Measurements from ENCODE around the gene NCF4.

Gene NCF4

DNA sequence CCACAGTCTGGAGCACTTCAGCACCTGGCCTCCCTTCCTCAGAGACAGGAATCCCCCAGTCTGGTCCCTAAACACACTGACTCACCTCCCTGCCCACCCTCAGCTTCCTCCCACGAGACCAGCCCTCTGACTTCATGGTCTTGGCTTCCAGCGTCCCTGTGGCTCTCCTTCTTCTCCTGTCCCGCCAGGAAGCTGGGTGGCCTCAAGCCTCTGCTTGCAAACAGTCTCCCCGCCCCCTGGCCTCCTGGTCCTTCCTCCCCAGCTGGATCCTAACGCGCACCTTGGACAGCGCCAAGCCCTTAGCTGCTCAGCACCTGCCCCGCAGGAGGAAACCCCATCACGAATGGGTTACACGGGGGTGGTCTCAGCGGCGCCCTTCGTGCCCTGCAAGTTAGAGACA is 4.5 kb downstream of the NCF4 start:
- H3K9me3 ChIP-seq (ENCODE audit: control insufficient read depth, insufficient read depth, low read length) = no peaks in the 10 kb centered on the region
- no peaks in the 10 kb centered on the region for H3K36me3 ChIP-seq (ENCODE audit: insufficient read depth, low read length)
- no peaks in the 10 kb centered on the region; the same call in 1 of the 2 replicates for H3K4me1 ChIP-seq (ENCODE audit: insufficient read depth, low read length)
- H3K9ac ChIP-seq (ENCODE audit: low read depth, low read length) = no peak overlapping the region

GRCh38 chr22:36867695-36868094 is 6.9 kb downstream of the NCF4 start:
- Histone ChIP-seq H3K36me3 (ENCODE audit: insufficient read depth, low read length) (no peaks in the 10 kb centered on the region), H3K4me1 (ENCODE audit: insufficient read depth, low read length) (no peaks in the 10 kb centered on the region; the same call in 1 of the 2 replicates), H3K9ac (ENCODE audit: low read depth, low read length) (no peak overlapping the region), H3K9me3 (ENCODE audit: control insufficient read depth, insufficient read depth, low read length) (no peaks in the 10 kb centered on the region)

- H3K9me3 ChIP-seq (ENCODE audit: control insufficient read depth, insufficient read depth, low read length) = no peaks in the 10 kb centered on the region
- H3K36me3 ChIP-seq (ENCODE audit: insufficient read depth, low read length) = no peaks in the 10 kb centered on the region
- no peaks in the 10 kb centered on the region; the same call in 1 of the 2 replicates for H3K4me1 ChIP-seq (ENCODE audit: insufficient read depth, low read length)
- H3K9ac ChIP-seq (ENCODE audit: low read depth, low read length) = no peak overlapping the region
These were observed 7.9 kb downstream of the NCF4 start for GRCh38 chr22:36868546-36869181.

DNA sequence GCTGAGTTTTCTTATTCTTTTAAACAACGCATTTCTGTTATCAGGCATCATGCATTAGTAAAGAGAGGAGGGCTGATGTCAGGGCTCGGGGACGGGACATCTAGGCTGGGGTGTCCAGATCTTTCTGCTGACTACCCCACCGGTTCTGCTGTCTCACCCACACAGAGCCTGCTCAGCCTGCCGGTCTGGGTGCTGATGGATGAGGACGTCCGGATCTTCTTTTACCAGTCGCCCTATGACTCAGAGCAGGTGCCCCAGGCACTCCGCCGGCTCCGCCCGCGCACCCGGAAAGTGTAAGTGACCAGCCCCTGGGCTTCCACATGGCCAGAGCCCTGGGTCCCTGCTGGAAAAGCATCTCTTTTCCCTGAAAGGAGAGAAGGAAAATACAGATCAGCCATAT is 9.4 kb downstream of the NCF4 start:
- no peaks in the 10 kb centered on the region; the same call in 1 of the 2 replicates for H3K4me1 ChIP-seq (ENCODE audit: insufficient read depth, low read length)
- H3K9ac ChIP-seq (ENCODE audit: low read depth, low read length) = no peak overlapping the region
- no peaks in the 10 kb centered on the region for H3K36me3 ChIP-seq (ENCODE audit: insufficient read depth, low read length)
- no peaks in the 10 kb centered on the region for H3K9me3 ChIP-seq (ENCODE audit: control insufficient read depth, insufficient read depth, low read length)

DNA sequence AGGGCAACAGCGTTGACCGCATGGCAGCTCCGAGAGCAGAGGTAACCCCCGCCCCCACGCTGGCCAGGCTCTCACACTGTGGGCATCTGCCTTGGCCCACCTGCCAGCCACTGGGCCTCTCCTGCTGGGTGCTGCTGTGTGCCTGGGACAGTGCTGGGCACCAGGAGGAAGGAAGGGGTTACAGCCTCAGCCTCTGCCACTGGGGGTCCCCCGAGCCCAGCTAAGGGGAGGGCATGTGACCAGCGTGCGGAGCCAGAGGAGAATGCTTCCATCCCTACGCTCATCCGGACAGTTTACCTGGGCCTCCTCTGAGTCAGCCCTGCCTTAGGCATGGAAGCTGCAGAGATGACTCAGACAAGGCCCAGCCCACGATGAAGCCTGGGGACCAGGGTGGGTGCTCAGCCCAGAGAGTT is 10.9 kb downstream of the NCF4 start:
- Histone ChIP-seq H3K36me3 (ENCODE audit: insufficient read depth, low read length) (no peaks in the 10 kb centered on the region), H3K4me1 (ENCODE audit: insufficient read depth, low read length) (no peaks in the 10 kb centered on the region; the same call in 1 of the 2 replicates), H3K9me3 (ENCODE audit: control insufficient read depth, insufficient read depth, low read length) (no peaks in the 10 kb centered on the region), H3K9ac (ENCODE audit: low read depth, low read length) (no peak overlapping the region)

GRCh38 chr22:36872084-36872483 is 11.3 kb downstream of the NCF4 start:
- Histone ChIP-seq H3K9ac (ENCODE audit: low read depth, low read length) (no peak overlapping the region), H3K4me1 (ENCODE audit: insufficient read depth, low read length) (no peaks in the 10 kb centered on the region; the same call in 1 of the 2 replicates), H3K36me3 (ENCODE audit: insufficient read depth, low read length) (no peaks in the 10 kb centered on the region), H3K9me3 (ENCODE audit: control insufficient read depth, insufficient read depth, low read length) (no peaks in the 10 kb centered on the region)

DNA sequence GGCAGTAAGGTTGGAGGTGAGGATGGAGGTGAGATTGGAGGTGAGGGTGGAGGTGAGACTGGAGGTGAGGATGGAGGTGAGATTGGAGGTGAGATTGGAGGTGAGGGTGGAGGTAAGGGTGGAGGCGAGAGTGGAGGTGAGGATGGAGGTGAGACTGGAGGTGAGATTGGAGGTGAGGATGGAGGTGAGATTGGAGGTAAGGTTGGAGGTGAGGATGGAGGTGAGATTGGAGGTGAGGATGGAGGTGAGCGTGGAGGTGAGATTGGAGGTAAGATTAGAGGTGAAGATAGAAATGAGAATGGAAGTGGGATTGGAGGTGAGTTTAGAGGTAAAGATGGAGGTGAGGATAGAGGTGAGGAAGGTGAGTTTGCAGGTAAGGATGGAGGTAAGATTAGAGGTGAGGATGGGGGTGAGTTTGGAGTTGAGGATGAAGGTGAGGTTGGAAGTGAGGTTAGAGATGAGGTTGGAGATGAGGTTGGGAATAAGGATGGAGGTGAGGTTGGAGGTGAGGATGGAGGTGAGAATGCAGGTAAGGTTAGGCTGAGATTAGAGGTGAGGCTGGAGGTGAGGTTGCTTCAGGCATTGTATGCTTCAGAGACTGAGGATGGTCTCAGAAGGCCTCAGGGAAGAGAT is 12.2 kb downstream of the NCF4 start:
- Histone ChIP-seq H3K36me3 (ENCODE audit: insufficient read depth, low read length) (no peaks in the 10 kb centered on the region), H3K9me3 (ENCODE audit: control insufficient read depth, insufficient read depth, low read length) (no peaks in the 10 kb centered on the region), H3K9ac (ENCODE audit: low read depth, low read length) (no peak overlapping the region), H3K4me1 (ENCODE audit: insufficient read depth, low read length) (no peaks in the 10 kb centered on the region; the same call in 1 of the 2 replicates)

DNA sequence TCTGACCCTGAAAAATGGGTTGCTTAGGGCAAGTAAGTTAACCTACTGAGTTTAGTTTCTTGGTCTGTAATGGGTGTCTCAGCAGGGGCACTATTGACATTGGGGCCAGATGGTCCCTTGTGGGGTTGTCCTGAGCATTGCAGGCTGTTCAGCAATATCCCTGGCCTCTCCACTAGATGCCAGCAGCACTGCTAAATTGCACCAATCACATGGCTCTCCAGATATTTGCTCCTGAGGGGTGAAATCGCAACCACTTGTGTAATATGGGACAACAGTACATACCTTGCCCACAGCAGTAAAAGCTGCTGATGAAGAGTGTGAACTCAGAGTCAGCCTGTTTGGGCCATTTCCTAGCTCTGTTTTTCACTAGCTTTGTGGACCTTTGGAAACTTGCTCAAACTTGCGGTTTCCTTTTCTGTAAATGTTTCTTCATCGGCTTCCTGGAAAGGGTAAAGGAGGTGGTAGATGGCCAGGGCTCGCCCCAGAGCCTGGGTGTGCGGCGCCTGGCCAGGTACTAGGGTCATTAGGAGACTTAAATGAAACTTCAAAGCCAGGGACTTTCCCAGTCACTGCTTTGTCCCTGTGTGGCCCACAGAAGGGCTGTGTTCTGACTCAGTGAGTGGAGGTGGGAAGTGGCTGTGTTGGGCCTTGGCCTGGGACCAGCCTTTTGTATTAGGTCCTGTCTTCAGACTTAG is 13.0 kb downstream of the NCF4 start:
- Histone ChIP-seq H3K36me3 (ENCODE audit: insufficient read depth, low read length) (no peaks in the 10 kb centered on the region), H3K9ac (ENCODE audit: low read depth, low read length) (no peak overlapping the region), H3K9me3 (ENCODE audit: control insufficient read depth, insufficient read depth, low read length) (no peaks in the 10 kb centered on the region), H3K4me1 (ENCODE audit: insufficient read depth, low read length) (no peaks in the 10 kb centered on the region; the same call in 1 of the 2 replicates)

DNA sequence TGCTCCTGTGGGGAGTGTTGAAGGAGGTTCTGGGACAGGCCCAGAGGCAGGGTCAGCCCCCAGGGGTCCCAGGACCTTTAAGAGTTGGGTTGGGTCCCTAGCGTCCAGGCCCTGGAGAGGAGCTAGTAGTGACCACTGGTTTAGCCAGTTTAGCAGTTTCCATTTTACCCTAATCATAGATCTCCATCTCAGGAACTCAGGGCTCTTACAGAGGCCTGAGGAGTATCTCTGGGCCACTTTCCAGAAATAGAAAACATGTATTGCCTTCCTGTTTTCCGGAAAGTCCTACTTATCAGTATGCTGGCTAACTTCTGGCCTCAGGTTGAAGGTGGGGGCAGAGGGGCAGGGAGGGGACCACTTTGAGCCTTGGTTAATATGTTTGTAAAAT is 13.5 kb downstream of the NCF4 start:
- no peaks in the 10 kb centered on the region for H3K36me3 ChIP-seq (ENCODE audit: insufficient read depth, low read length)
- no peaks in the 10 kb centered on the region for H3K9me3 ChIP-seq (ENCODE audit: control insufficient read depth, insufficient read depth, low read length)
- no peak overlapping the region for H3K9ac ChIP-seq (ENCODE audit: low read depth, low read length)
- H3K4me1 ChIP-seq (ENCODE audit: insufficient read depth, low read length) = no peaks in the 10 kb centered on the region; the same call in 1 of the 2 replicates

GRCh38 chr22:36874736-36875135 is 13.9 kb downstream of the NCF4 start:
- Histone ChIP-seq H3K36me3 (ENCODE audit: insufficient read depth, low read length) (no peaks in the 10 kb centered on the region), H3K9me3 (ENCODE audit: control insufficient read depth, insufficient read depth, low read length) (no peaks in the 10 kb centered on the region), H3K9ac (ENCODE audit: low read depth, low read length) (no peak overlapping the region), H3K4me1 (ENCODE audit: insufficient read depth, low read length) (no peaks in the 10 kb centered on the region; the same call in 1 of the 2 replicates)

DNA sequence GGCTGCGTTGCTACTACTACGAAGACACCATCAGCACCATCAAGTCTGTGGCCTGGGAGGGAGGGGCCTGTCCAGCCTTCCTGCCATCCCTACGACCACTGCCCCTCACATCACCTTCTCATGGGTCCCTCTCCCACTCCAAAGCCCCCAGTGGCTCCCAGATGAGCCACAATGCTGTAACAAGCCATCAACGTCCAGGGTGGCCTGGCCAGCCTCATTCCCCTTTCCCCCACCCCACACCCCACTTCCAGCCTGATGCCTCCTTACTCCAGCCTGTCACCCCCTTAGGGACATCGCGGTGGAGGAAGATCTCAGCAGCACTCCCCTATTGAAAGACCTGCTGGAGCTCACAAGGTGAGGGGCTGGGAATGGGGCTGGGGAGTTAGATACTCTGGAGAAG is 14.9 kb downstream of the NCF4 start:
- H3K9me3 ChIP-seq (ENCODE audit: control insufficient read depth, insufficient read depth, low read length) = no peaks in the 10 kb centered on the region
- H3K4me1 ChIP-seq (ENCODE audit: insufficient read depth, low read length) = no peaks in the 10 kb centered on the region; the same call in 1 of the 2 replicates
- no peak overlapping the region for H3K9ac ChIP-seq (ENCODE audit: low read depth, low read length)
- no peaks in the 10 kb centered on the region for H3K36me3 ChIP-seq (ENCODE audit: insufficient read depth, low read length)

- no peaks in the 10 kb centered on the region for H3K36me3 ChIP-seq (ENCODE audit: insufficient read depth, low read length)
- H3K4me1 ChIP-seq (ENCODE audit: insufficient read depth, low read length) = no peaks in the 10 kb centered on the region
- H3K9me3 ChIP-seq (ENCODE audit: control insufficient read depth, insufficient read depth, low read length) = peaks cover 3% of the 10 kb centered on the region; the same call in 1 of the 2 replicates
- H3K9ac ChIP-seq (ENCODE audit: low read depth, low read length) = no peak overlapping the region
These were observed 19.0 kb downstream of the NCF4 start for GRCh38 chr22:36879775-36880174.

DNA sequence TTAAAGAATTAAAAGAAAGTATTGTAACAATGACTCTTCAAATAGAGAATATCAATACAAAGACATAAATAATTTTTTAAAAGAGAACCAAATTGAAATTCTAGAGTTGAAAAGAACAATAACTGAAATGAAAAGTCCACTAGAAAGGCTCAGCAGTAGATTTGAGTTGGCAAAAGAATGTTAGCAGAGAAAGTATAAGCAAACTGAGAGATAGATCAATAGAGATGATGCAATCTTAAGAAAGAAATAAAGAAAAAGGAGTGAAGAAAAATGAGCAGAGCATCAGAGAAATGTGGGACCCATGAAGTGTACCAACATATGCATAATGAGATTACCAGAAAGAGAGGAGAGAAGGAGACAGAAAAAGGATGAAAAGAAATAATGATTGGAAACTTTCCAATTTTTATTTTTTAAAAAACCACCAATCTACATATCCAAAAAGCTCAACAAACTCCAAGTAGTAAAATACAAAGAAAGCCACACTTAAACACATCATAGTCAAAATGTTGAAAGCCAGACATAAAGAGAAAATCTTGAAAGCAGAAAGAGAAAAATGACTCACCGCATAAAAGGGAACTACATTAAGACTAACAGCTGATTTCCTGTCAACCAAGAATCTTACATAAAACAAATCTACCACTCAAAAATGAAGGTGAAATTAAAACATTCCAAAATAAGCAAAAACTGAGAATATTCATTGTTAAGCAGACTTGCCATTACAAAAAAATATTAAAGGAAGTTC is 20.9 kb downstream of the NCF4 start:
- Histone ChIP-seq H3K36me3 (ENCODE audit: insufficient read depth, low read length) (no peaks in the 10 kb centered on the region), H3K4me1 (ENCODE audit: insufficient read depth, low read length) (0 out of 2 replicates have a peak, but pooled peaks cover 6% of the 10 kb centered on the region), H3K9me3 (ENCODE audit: control insufficient read depth, insufficient read depth, low read length) (peaks cover 3% of the 10 kb centered on the region; the same call in 1 of the 2 replicates), H3K9ac (ENCODE audit: low read depth, low read length) (no peak overlapping the region)
